ENCODE results near the gene GALNS. TPM values are rescaled to one million over a fixed set of nuclear protein-coding genes. Genes with fewer than 3 reads are reported as not detected.
A peak's percentile ranks its signal among the peaks of the same experiment; 100 is the strongest.
"Not testable (repeated sequence)": the region's sequence is repeated elsewhere in the genome, so short reads cannot be mapped to it uniquely, and the experiment has no call there.

The GALNS gene
- total RNA-seq, 1 donor from 2014 or later: 61.4 TPM

- intact Hi-C loops (cut with DNase I): no loop called here
- Histone ChIP-seq H3K9me3 (no peaks in the 10 kb centered on the region), H3K4me1 (no peaks in the 10 kb centered on the region), H3K27ac (no peak overlapping the region), H3K36me3 (no peaks in the 10 kb centered on the region), H3K4me3 (no peak overlapping the region), H3K27me3 (no peaks in the 10 kb centered on the region)
- no peak for DNase-seq (ENCODE audit: extremely low spot score in 2 of 2)
- TF ChIP-seq POLR2A (IDR thresholded peaks at IDR 0.05) (no peak), CTCF (IDR thresholded peaks at IDR 0.05) (no peak), POLR2AphosphoS5 (IDR thresholded peaks at IDR 0.05; ENCODE audit: insufficient read depth in 1 of 2, low read depth in 1 of 2) (no peak)
Observed at GRCh38 chr16:88893127-88893968, 36.6 kb upstream of the GALNS start.

- Histone ChIP-seq H3K36me3 (no peaks in the 10 kb centered on the region), H3K4me3 (no peak overlapping the region), H3K27ac (no peak overlapping the region), H3K27me3 (no peaks in the 10 kb centered on the region), H3K9me3 (no peaks in the 10 kb centered on the region), H3K4me1 (peaks cover 10% of the 10 kb centered on the region)
- no peak for TF ChIP-seq POLR2AphosphoS5 (IDR thresholded peaks at IDR 0.05; ENCODE audit: insufficient read depth in 1 of 2, low read depth in 1 of 2)
- TF ChIP-seq POLR2A (IDR thresholded peaks at IDR 0.05): no peak
- TF ChIP-seq CTCF (IDR thresholded peaks at IDR 0.05): no peak
- intact Hi-C loops (cut with DNase I): no loop called here
- DNase-seq (ENCODE audit: extremely low spot score in 2 of 2): no peak
Observed at GRCh38 chr16:88892065-88892464, 35.3 kb upstream of the GALNS start.

- no peak for DNase-seq (ENCODE audit: extremely low spot score in 2 of 2)
- intact Hi-C loops (cut with DNase I): no loop called here
- Histone ChIP-seq H3K4me1 (peaks cover 10% of the 10 kb centered on the region), H3K27ac (no peak overlapping the region), H3K4me3 (no peak overlapping the region), H3K27me3 (no peaks in the 10 kb centered on the region), H3K36me3 (no peaks in the 10 kb centered on the region), H3K9me3 (no peaks in the 10 kb centered on the region)
- no peak for TF ChIP-seq POLR2A (IDR thresholded peaks at IDR 0.05)
- TF ChIP-seq POLR2AphosphoS5 (IDR thresholded peaks at IDR 0.05; ENCODE audit: insufficient read depth in 1 of 2, low read depth in 1 of 2): no peak
- no peak for TF ChIP-seq CTCF (IDR thresholded peaks at IDR 0.05)
Observed at GRCh38 chr16:88891083-88891482, 34.3 kb upstream of the GALNS start.

GRCh38 chr16:88889702-88890352 lies 33.1 kb upstream of the GALNS start:
- H3K9me3 ChIP-seq; H3K27ac ChIP-seq; H3K4me3 ChIP-seq; H3K27me3 ChIP-seq; DNase-seq (ENCODE audit: extremely low spot score in 2 of 2); intact Hi-C loops (cut with DNase I); H3K4me1 ChIP-seq; H3K36me3 ChIP-seq: not testable (repeated sequence)

GRCh38 chr16:88888461-88889387 lies 32.0 kb upstream of the GALNS start:
- Histone ChIP-seq H3K27ac (peak overlapping the region; percentile 45), H3K4me1 (peaks cover 10% of the 10 kb centered on the region), H3K27me3 (no peaks in the 10 kb centered on the region), H3K36me3 (no peaks in the 10 kb centered on the region), H3K9me3 (no peaks in the 10 kb centered on the region), H3K4me3 (no peak overlapping the region)
- intact Hi-C loops (cut with DNase I): no loop called here
- DNase-seq (ENCODE audit: extremely low spot score in 2 of 2): no peak
- TF ChIP-seq POLR2AphosphoS5 (IDR thresholded peaks at IDR 0.05; ENCODE audit: insufficient read depth in 1 of 2, low read depth in 1 of 2) (no peak), POLR2A (IDR thresholded peaks at IDR 0.05) (no peak), CTCF (IDR thresholded peaks at IDR 0.05) (no peak)

Data from vagina (tissue), 2 donors.